SK-N-SH treated with all-trans-retinoic acid at 6 μM for 48 hours (cell line): ENCODE results near the gene SMOC1.

Source experiments
- ATAC-seq: fragments of 200-7000 bp; cut with Tn5 transposase; 3 replicates; pipeline ENCODE4 v1.9.1; 2020; ENCODE audit warnings: mild to moderate bottlenecking, moderate library complexity
- ARNTL ChIP-seq: fragments of 450-650 bp; formaldehyde crosslinking; IDR thresholded peaks from 2 replicates; pipeline ENCODE4 v1.5.0; 2020; ENCODE audit warnings: low read depth, mild to moderate bottlenecking, moderate library complexity, borderline replicate concordance
- BACH2 ChIP-seq: fragments of 250-450 bp; sonication (Bioruptor Pico); IDR thresholded peaks from 2 replicates; pipeline ENCODE4 v1.9.0; 2021; ENCODE audit warnings: mild to moderate bottlenecking, borderline replicate concordance
- CSDC2 ChIP-seq: fragments of 250-450 bp; sonication (Bioruptor Pico); IDR thresholded peaks from 2 replicates; pipeline ENCODE4 v1.5.0; 2020; ENCODE audit warnings: mild to moderate bottlenecking, moderate library complexity
- ESRRG ChIP-seq: fragments of 250-450 bp; sonication (Bioruptor Pico); IDR thresholded peaks from 2 replicates; pipeline ENCODE4 v1.6.1; 2021; ENCODE audit warnings: mild to moderate bottlenecking
- GLIS3 ChIP-seq: fragments of 250-450 bp; sonication (Bioruptor Pico); IDR thresholded peaks from 2 replicates; pipeline ENCODE4 v1.5.0; 2020; ENCODE audit warnings: mild to moderate bottlenecking, moderate library complexity
- ISL1 ChIP-seq: fragments of 250-450 bp; sonication (Bioruptor Pico); IDR thresholded peaks from 2 replicates; pipeline ENCODE4 v2.1.2; 2022; ENCODE audit warnings: mild to moderate bottlenecking, moderate library complexity
- OSR1 ChIP-seq: fragments of 250-450 bp; sonication (Bioruptor Pico); IDR thresholded peaks from 2 replicates; pipeline ENCODE4 v1.8.0; 2022; ENCODE audit warnings: moderate library complexity, mild to moderate bottlenecking, inconsistent platforms
- PPARA ChIP-seq: fragments of 250-450 bp; sonication (Bioruptor Pico); IDR thresholded peaks from 2 replicates; pipeline ENCODE4 v1.5.0; 2020; ENCODE audit warnings: mild to moderate bottlenecking, borderline replicate concordance
- RARB ChIP-seq: fragments of 250-450 bp; sonication (Bioruptor Pico); IDR thresholded peaks from 2 replicates; pipeline ENCODE4 v1.8.0; 2021; ENCODE audit warnings: mild to moderate bottlenecking, moderate library complexity
- SNAI2 ChIP-seq: fragments of 250-450 bp; sonication (Bioruptor Pico); IDR thresholded peaks from 2 replicates; pipeline ENCODE4 v1.5.0; 2020; ENCODE audit warnings: mild to moderate bottlenecking, moderate library complexity
- TCF4 ChIP-seq: fragments of 250-450 bp; sonication (Bioruptor Pico); IDR thresholded peaks from 2 replicates; pipeline ENCODE4 v1.8.0; 2021; ENCODE audit warnings: mild to moderate bottlenecking, moderate library complexity, borderline replicate concordance
- TOX ChIP-seq: fragments of 250-450 bp; sonication (Bioruptor Pico); IDR thresholded peaks from 2 replicates; pipeline ENCODE4 v1.8.0; 2021; ENCODE audit warnings: mild to moderate bottlenecking, moderate library complexity, borderline replicate concordance
- ZC3H10 ChIP-seq: fragments of 250-450 bp; sonication (Bioruptor Pico); IDR thresholded peaks from 2 replicates; pipeline ENCODE4 v1.5.1; 2021; ENCODE audit warnings: mild to moderate bottlenecking, moderate library complexity
- ZFP3 ChIP-seq: fragments of 250-450 bp; sonication (Bioruptor Pico); IDR thresholded peaks from 2 replicates; pipeline ENCODE4 v1.5.0; 2020; ENCODE audit warnings: mild to moderate bottlenecking, moderate library complexity
- ZFP30 ChIP-seq: fragments of 450-650 bp; formaldehyde crosslinking; IDR thresholded peaks from 2 replicates; pipeline ENCODE4 v1.5.0; 2022; ENCODE audit warnings: mild to moderate bottlenecking, moderate library complexity
- ZNF565 ChIP-seq: fragments of 450-650 bp; formaldehyde crosslinking; conservative IDR thresholded peaks from 2 replicates; pipeline ENCODE4 v1.5.0; 2020; ENCODE audit warnings: low read depth, mild to moderate bottlenecking, moderate library complexity
- ZNF70 ChIP-seq: fragments of 450-650 bp; formaldehyde crosslinking; IDR thresholded peaks from 2 replicates; pipeline ENCODE4 v1.5.0; 2020; ENCODE audit warnings: mild to moderate bottlenecking, moderate library complexity
- ZNF8 ChIP-seq: fragments of 450-650 bp; formaldehyde crosslinking; IDR thresholded peaks from 2 replicates; pipeline ENCODE4 v1.5.0; 2020; ENCODE audit warnings: mild to moderate bottlenecking, moderate library complexity
- TF ChIP-seq, protein P1 (sequence below): fragments of 250-450 bp; sonication (Bioruptor Pico); IDR thresholded peaks from 2 replicates; pipeline ENCODE4 v1.8.0; 2020; ENCODE audit warnings: mild to moderate bottlenecking, moderate library complexity, borderline replicate concordance
- TF ChIP-seq, protein P2 (sequence below): fragments of 250-450 bp; sonication (Bioruptor Pico); IDR thresholded peaks from 2 replicates; pipeline ENCODE4 v1.5.1; 2021; ENCODE audit warnings: mild to moderate bottlenecking, moderate library complexity
- TF ChIP-seq, protein P3 (sequence below): fragments of 250-450 bp; sonication (Bioruptor Pico); IDR thresholded peaks from 2 replicates; pipeline ENCODE4 v1.5.1; 2020; ENCODE audit warnings: low read depth, mild to moderate bottlenecking, moderate library complexity
- TF ChIP-seq, protein P4 (sequence below): fragments of 250-450 bp; sonication (Bioruptor Pico); IDR thresholded peaks from 2 replicates; pipeline ENCODE4 v1.5.0; 2020; ENCODE audit warnings: mild to moderate bottlenecking, moderate library complexity

Gene SMOC1

DNA sequence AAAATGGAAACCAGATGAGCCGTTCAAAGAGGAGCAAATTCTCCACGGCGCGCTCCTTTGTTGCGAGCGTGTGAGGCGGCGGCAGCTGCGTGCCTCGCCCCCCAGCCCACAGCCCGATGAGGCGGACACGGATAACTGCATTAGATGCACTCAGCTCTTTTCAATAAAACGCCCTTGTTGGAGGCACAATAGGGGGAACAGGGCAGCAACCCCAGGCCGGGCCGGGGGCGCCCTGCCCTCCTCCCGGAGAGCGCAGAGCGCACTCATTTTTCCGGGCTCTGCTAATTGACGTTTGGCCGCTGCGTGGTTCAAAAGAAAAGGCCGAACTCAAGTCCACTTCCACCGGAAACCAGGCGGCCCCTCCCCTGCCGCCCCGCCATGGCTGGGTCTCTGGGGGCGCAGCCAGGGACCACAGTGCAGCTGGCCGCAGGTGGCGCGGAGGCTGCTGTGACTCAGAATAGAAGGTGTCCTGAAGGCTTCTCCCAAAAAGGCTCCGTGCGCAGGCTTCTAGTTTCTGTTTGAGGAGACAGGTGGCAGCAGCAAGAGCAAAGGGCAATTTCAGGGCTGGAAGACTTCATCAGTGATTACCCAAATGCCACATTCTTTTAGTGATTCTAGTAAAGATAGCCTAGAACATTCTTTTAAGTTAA is 29.0 kb upstream of the SMOC1 start:
- TF ChIP-seq RARB (no peak), ZFP30 (CRISPR knock-in tag) (no peak), ZNF70 (CRISPR knock-in tag) (no peak), ZFP3 (CRISPR knock-in tag) (no peak)
- TF ChIP-seq, all 23 proteins: peak for 0
- no peak for ATAC-seq

DNA sequence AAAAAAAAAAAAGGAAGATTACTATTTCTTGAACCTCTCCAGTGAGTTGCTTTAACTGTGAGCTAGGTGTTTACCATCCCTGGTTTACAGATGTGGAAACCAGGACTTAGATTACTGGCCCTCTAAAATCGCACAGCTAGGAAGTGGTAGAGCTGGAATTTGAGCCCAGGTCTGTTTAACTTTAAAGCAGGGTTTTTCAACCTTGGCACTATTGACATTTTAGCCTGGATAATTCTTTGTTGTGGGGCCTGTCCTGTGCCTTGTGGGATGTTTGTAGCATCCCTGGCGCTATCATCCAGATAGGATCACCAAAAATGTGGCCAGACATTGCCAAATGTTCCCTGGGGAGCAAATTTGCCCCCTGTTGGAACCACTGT is 28.5 kb upstream of the SMOC1 start:
- ATAC-seq, result no peak
- TF ChIP-seq ESRRG (CRISPR knock-in tag) (no peak), ZNF565 (CRISPR knock-in tag) (no peak), CSDC2 (CRISPR knock-in tag) (no peak), PPARA (CRISPR knock-in tag) (no peak), ZC3H10 (CRISPR knock-in tag) (no peak), RARB (no peak), ISL1 (no peak), TCF4 (no peak), ZFP30 (CRISPR knock-in tag) (no peak)
- TF ChIP-seq, protein P1, sequence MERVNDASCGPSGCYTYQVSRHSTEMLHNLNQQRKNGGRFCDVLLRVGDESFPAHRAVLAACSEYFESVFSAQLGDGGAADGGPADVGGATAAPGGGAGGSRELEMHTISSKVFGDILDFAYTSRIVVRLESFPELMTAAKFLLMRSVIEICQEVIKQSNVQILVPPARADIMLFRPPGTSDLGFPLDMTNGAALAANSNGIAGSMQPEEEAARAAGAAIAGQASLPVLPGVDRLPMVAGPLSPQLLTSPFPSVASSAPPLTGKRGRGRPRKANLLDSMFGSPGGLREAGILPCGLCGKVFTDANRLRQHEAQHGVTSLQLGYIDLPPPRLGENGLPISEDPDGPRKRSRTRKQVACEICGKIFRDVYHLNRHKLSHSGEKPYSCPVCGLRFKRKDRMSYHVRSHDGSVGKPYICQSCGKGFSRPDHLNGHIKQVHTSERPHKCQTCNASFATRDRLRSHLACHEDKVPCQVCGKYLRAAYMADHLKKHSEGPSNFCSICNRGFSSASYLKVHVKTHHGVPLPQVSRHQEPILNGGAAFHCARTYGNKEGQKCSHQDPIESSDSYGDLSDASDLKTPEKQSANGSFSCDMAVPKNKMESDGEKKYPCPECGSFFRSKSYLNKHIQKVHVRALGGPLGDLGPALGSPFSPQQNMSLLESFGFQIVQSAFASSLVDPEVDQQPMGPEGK, result no peak
- TF ChIP-seq, protein P2, sequence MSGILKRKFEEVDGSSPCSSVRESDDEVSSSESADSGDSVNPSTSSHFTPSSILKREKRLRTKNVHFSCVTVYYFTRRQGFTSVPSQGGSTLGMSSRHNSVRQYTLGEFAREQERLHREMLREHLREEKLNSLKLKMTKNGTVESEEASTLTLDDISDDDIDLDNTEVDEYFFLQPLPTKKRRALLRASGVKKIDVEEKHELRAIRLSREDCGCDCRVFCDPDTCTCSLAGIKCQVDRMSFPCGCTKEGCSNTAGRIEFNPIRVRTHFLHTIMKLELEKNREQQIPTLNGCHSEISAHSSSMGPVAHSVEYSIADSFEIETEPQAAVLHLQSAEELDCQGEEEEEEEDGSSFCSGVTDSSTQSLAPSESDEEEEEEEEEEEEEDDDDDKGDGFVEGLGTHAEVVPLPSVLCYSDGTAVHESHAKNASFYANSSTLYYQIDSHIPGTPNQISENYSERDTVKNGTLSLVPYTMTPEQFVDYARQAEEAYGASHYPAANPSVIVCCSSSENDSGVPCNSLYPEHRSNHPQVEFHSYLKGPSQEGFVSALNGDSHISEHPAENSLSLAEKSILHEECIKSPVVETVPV (CRISPR knock-in tag), result no peak

DNA sequence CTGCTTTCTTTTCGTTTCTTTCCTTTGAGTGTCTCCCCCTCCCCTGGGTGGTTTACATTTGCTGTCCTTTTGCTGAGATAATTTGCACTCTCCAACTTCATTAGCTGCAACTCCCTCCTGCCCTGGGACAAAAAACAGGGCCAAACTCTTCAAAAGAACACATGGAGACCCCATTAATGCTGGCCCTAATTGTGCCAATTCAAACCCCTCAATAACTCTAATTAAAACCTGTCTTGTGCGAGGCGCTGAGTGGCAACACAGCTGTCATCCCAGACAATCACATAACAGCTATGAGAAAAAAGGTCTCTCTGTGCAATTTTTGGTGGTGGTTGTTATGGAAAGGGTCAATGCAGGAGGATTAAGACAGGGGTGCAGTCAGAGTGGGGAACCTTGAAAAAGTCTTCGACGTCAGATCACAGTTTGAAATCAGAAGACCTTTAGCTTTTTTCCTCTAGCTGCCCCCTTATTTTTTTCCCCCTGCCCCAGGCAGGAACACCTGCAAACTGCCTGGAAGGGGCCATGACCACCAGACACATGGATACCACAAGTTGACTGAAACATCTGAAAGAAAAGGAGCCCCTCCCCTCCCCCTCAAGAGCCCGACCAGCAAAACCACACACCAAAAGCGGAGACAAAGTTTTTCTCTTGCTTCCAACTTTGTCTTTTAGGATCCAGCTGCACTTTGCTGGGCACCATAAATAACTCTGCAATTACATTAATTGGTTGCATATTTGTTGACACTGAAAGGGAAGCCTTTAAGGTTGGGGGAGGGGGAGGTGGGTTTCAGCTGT is 26.5 kb upstream of the SMOC1 start:
- TF ChIP-seq ZC3H10 (CRISPR knock-in tag) (no peak), TCF4 (no peak), ESRRG (CRISPR knock-in tag) (no peak), RARB (no peak), CSDC2 (CRISPR knock-in tag) (no peak), SNAI2 (CRISPR knock-in tag) (no peak), ZNF8 (CRISPR knock-in tag) (no peak), ZFP30 (CRISPR knock-in tag) (no peak), GLIS3 (CRISPR knock-in tag) (no peak), TOX (no peak), OSR1 (no peak), ZFP3 (CRISPR knock-in tag) (no peak), BACH2 (no peak), ARNTL (CRISPR knock-in tag) (no peak), ZNF565 (CRISPR knock-in tag) (no peak), ISL1 (no peak)
- TF ChIP-seq, protein P3, sequence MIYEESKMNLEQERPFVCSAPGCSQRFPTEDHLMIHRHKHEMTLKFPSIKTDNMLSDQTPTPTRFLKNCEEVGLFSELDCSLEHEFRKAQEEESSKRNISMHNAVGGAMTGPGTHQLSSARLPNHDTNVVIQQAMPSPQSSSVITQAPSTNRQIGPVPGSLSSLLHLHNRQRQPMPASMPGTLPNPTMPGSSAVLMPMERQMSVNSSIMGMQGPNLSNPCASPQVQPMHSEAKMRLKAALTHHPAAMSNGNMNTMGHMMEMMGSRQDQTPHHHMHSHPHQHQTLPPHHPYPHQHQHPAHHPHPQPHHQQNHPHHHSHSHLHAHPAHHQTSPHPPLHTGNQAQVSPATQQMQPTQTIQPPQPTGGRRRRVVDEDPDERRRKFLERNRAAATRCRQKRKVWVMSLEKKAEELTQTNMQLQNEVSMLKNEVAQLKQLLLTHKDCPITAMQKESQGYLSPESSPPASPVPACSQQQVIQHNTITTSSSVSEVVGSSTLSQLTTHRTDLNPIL (CRISPR knock-in tag), result no peak
- TF ChIP-seq, protein P1, result no peak
- TF ChIP-seq, protein P2 (CRISPR knock-in tag), result no peak
- TF ChIP-seq, protein P4, sequence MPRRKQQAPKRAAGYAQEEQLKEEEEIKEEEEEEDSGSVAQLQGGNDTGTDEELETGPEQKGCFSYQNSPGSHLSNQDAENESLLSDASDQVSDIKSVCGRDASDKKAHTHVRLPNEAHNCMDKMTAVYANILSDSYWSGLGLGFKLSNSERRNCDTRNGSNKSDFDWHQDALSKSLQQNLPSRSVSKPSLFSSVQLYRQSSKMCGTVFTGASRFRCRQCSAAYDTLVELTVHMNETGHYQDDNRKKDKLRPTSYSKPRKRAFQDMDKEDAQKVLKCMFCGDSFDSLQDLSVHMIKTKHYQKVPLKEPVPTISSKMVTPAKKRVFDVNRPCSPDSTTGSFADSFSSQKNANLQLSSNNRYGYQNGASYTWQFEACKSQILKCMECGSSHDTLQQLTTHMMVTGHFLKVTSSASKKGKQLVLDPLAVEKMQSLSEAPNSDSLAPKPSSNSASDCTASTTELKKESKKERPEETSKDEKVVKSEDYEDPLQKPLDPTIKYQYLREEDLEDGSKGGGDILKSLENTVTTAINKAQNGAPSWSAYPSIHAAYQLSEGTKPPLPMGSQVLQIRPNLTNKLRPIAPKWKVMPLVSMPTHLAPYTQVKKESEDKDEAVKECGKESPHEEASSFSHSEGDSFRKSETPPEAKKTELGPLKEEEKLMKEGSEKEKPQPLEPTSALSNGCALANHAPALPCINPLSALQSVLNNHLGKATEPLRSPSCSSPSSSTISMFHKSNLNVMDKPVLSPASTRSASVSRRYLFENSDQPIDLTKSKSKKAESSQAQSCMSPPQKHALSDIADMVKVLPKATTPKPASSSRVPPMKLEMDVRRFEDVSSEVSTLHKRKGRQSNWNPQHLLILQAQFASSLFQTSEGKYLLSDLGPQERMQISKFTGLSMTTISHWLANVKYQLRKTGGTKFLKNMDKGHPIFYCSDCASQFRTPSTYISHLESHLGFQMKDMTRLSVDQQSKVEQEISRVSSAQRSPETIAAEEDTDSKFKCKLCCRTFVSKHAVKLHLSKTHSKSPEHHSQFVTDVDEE (CRISPR knock-in tag), result no peak
- ATAC-seq, result no peak
